Measurements from ENCODE around the gene GREM2.
A peak's percentile ranks its signal among the peaks of the same experiment; 100 is the strongest.

GREM2 gene

GRCh38 chr1:240611619-240612480 lies at the start of gene GREM2:
Gene GREM2, minus strand, starts transcription at chr1:240612155. Its CDS starts 118,680 bp downstream, at chr1:240493475.
- peak; percentile 15 to 27 (median 21) for DNase-seq (ENCODE audit: low read depth in 2 of 3, low spot score in 1 of 3)

GRCh38 chr1:240658312-240658960 lies 46.5 kb upstream of the GREM2 start:
- DNase-seq (ENCODE audit: low read depth in 2 of 3, low spot score in 1 of 3) = no peak

- no peak for DNase-seq (ENCODE audit: low read depth in 2 of 3, low spot score in 1 of 3)
These were observed 44.6 kb upstream of the GREM2 start for GRCh38 chr1:240656531-240656930.

- DNase-seq (ENCODE audit: low read depth in 2 of 3, low spot score in 1 of 3) = no peak
These were observed 41.0 kb upstream of the GREM2 start for GRCh38 chr1:240652961-240653409.

- no peak for DNase-seq (ENCODE audit: low read depth in 2 of 3, low spot score in 1 of 3)
These were observed 40.6 kb upstream of the GREM2 start for GRCh38 chr1:240652549-240652948.

- DNase-seq (ENCODE audit: low read depth in 2 of 3, low spot score in 1 of 3) = no peak
These were observed 38.9 kb upstream of the GREM2 start for GRCh38 chr1:240650877-240651276.

GRCh38 chr1:240649733-240650721 lies 38.1 kb upstream of the GREM2 start:
- DNase-seq (ENCODE audit: low read depth in 2 of 3, low spot score in 1 of 3) = no peak

- DNase-seq (ENCODE audit: low read depth in 2 of 3, low spot score in 1 of 3) = no peak
These were observed 34.8 kb upstream of the GREM2 start for GRCh38 chr1:240646571-240647240.

- DNase-seq (ENCODE audit: low read depth in 2 of 3, low spot score in 1 of 3) = no peak
These were observed 32.8 kb upstream of the GREM2 start for GRCh38 chr1:240644732-240645131.

GRCh38 chr1:240635466-240636256 lies 23.7 kb upstream of the GREM2 start:
- DNase-seq (ENCODE audit: low read depth in 2 of 3, low spot score in 1 of 3) = no peak

- no peak for DNase-seq (ENCODE audit: low read depth in 2 of 3, low spot score in 1 of 3)
These were observed 18.5 kb upstream of the GREM2 start for GRCh38 chr1:240630409-240630808.

- DNase-seq (ENCODE audit: low read depth in 2 of 3, low spot score in 1 of 3) = no peak
These were observed 9.3 kb upstream of the GREM2 start for GRCh38 chr1:240621249-240621648.

GRCh38 chr1:240619906-240620621 lies 8.1 kb upstream of the GREM2 start:
- DNase-seq (ENCODE audit: low read depth in 2 of 3, low spot score in 1 of 3) = no peak

- no peak for DNase-seq (ENCODE audit: low read depth in 2 of 3, low spot score in 1 of 3)
These were observed 7.4 kb upstream of the GREM2 start for GRCh38 chr1:240619357-240619756.

- DNase-seq (ENCODE audit: low read depth in 2 of 3, low spot score in 1 of 3) = no peak
These were observed 7.0 kb upstream of the GREM2 start for GRCh38 chr1:240618946-240619345.

- DNase-seq (ENCODE audit: low read depth in 2 of 3, low spot score in 1 of 3) = no peak
These were observed 4.1 kb upstream of the GREM2 start for GRCh38 chr1:240616018-240616417.

GRCh38 chr1:240613356-240614142 lies 1.6 kb upstream of the GREM2 start:
- DNase-seq (ENCODE audit: low read depth in 2 of 3, low spot score in 1 of 3) = no peak

- DNase-seq (ENCODE audit: low read depth in 2 of 3, low spot score in 1 of 3) = no peak
These were observed 856 bp upstream of the GREM2 start for GRCh38 chr1:240612811-240613210.
